Spleen (tissue), 11 donors: Measurements from ENCODE around the gene SOAT2. TPM values are rescaled to one million over a fixed set of nuclear protein-coding genes. Genes with fewer than 3 reads are reported as not detected.
A peak's percentile ranks its signal among the peaks of the same experiment; 100 is the strongest.

Experiments
- DNase-seq: peaks from one replicate; pipeline ENCODE4 v3.0.0-alpha.2; 2020
- H3K27ac ChIP-seq, 8 donors: fragments of 200-600 bp; sonication (generic) in 7 of 8; 1 replicate in 4 of 8; 2 replicates in 4 of 8; pipeline versions ENCODE4 v1.5.0 to v1.8.0; 2016 to 2021; ENCODE audit warnings: inconsistent platforms in 4 of 8, mild to moderate bottlenecking in 4 of 8, moderate library complexity in 1 of 8
- H3K27me3 ChIP-seq, 7 donors: fragments of 200-600 bp; sonication (generic) in 6 of 7; replicated peaks in 1 of 7; 1 replicate in 4 of 7; 2 replicates in 3 of 7; pipeline versions ENCODE4 v1.5.0 to v1.8.0; 2016 to 2021; ENCODE audit warnings: inconsistent platforms in 3 of 7, mild to moderate bottlenecking in 1 of 7
- H3K36me3 ChIP-seq, 6 donors: fragments of 200-600 bp; sonication (generic) in 5 of 6; 1 replicate in 4 of 6; 2 replicates in 2 of 6; pipeline versions ENCODE4 v1.5.0 to v1.8.0; 2016 to 2021; ENCODE audit warnings: inconsistent platforms in 2 of 6
- H3K4me1 ChIP-seq, 6 donors: fragments of 200-600 bp; sonication (generic) in 5 of 6; 1 replicate in 3 of 6; 2 replicates in 3 of 6; pipeline versions ENCODE4 v1.5.0 to v1.8.0; 2016 to 2021; ENCODE audit warnings: inconsistent platforms in 3 of 6
- H3K4me3 ChIP-seq, 8 donors: fragments of 200-600 bp; sonication (generic) in 7 of 8; 1 replicate in 4 of 8; 2 replicates in 4 of 8; pipeline versions ENCODE4 v1.5.0 to v1.8.0; 2016 to 2021; ENCODE audit warnings: inconsistent platforms in 4 of 8, mild to moderate bottlenecking in 4 of 8, moderate library complexity in 2 of 8
- H3K9me3 ChIP-seq, 8 donors: fragments of 200-600 bp; sonication (generic) in 7 of 8; 1 replicate in 4 of 8; 2 replicates in 4 of 8; pipeline versions ENCODE4 v1.5.0 to v1.8.0; 2016 to 2021; ENCODE audit warnings: inconsistent platforms in 4 of 8
- CTCF ChIP-seq, 11 experiments: fragments of 200-600 bp in 7 of 11; fragments of 450-650 bp in 4 of 11; sonication (generic) in 4 of 11; IDR thresholded peaks in 8 of 11; conservative IDR thresholded peaks in 3 of 11; 1 replicate in 7 of 11; 2 replicates in 4 of 11; pipeline versions ENCODE4 v1.4.0 to v1.8.0; 2016 to 2021; ENCODE audit warnings: antibody characterized with exemption in 11 of 11, inconsistent platforms in 4 of 11, mild to moderate bottlenecking in 1 of 11
- POLR2A ChIP-seq, 3 donors: fragments of 450-650 bp; IDR thresholded peaks; one replicate each; pipeline ENCODE4 v1.5.1; 2017; ENCODE audit warnings: antibody characterized with exemption in 3 of 3, mild to moderate bottlenecking in 1 of 3
- POLR2AphosphoS5 ChIP-seq, 3 donors: sonication (generic); formaldehyde crosslinking; IDR thresholded peaks; one replicate each; pipeline ENCODE4 v1.5.1; 2017; ENCODE audit warnings: antibody characterized with exemption in 3 of 3
- WGBS, 5 donors: extraction: QIAGEN DNeasy Blood & Tissue Kit in 3 of 5; methylation state at CpG; one replicate each; pipeline versions ENCODE4 v1.1.5 to v1.1.7; 2013 to 2018; 5-methylcytosine and 5-hydroxymethylcytosine counted together
- intact Hi-C: fragments of 100-400 bp; cut with DNase I; formaldehyde crosslinking; loops from one replicate; pipeline ENCODE4 v1.15.0; 2023; ENCODE audit warnings: low total_unique reads
- polyA plus RNA-seq, 3 donors: library from polyadenylated mRNA; stranded (reverse); fragments of 200-250 nt; gene quantifications; one replicate each; pipeline ENCODE4 v1.2.1, GENCODE V29; 2013
- total RNA-seq, 7 donors: library from RNA; depleted of rRNA in 3 of 7; stranded (reverse); fragments of >200 nt in 3 of 7; fragmentation: NEBNext Ultra II Directional in 4 of 7; extraction: Animal tissue kit (Norgen Biotek cat#: 25700) in 4 of 7; gene quantifications; one replicate each; pipeline versions ENCODE4 v1.1.0 to v1.2.1, GENCODE V29; 2016 to 2021
- donor health status: healthy with polysubstance abuse.
- donor health status: DM: no; HTN: no; CAD: no; lungs with moderate emphysema.
- donor health status: DM: no; HTN: no; CAD: no.
- donor health status: Bipolar disorder and iron deficiency.
- donor health status: healthy.
- donor health status: DM: no; HTN: no; CAD: no.
- donor health status: DM: yes; HTN: yes; CAD: no.

SOAT2 gene
- total and polyA plus RNA-seq, 10 donors: 0.37 to 2.2 (median 0.56) TPM; not detected in 1

- Histone ChIP-seq H3K27me3 (no peaks in the 10 kb centered on the region), H3K27ac (no peak overlapping the region), H3K9me3 (no peaks in the 10 kb centered on the region), H3K4me3 (no peak overlapping the region), H3K4me1 (peaks cover 0 to 5% (median 0%) of the 10 kb centered on the region in 6 donors), H3K36me3 (peaks cover 0 to 12% (median 0%) of the 10 kb centered on the region in 6 donors)
- intact Hi-C loops: no loop called here
- TF ChIP-seq POLR2AphosphoS5 (IDR thresholded peaks at IDR 0.05): no peak
- no peak for TF ChIP-seq CTCF (IDR thresholded peaks at IDR 0.05 in 8 of 11, conservative IDR thresholded peaks at IDR 0.05 in 3 of 11)
- TF ChIP-seq POLR2A (IDR thresholded peaks at IDR 0.05): no peak
- DNase-seq: no peak
Observed at GRCh38 chr12:53113951-53114350, 10.7 kb downstream of the SOAT2 start.

- no peak for DNase-seq
- no peak overlapping the region for H3K27ac ChIP-seq
- intact Hi-C loops: no loop called here
- peaks cover 0 to 24% (median 0%) of the 10 kb centered on the region in 6 donors for H3K36me3 ChIP-seq
- no peak overlapping the region for H3K4me3 ChIP-seq
- no peak for TF ChIP-seq POLR2A (IDR thresholded peaks at IDR 0.05)
- TF ChIP-seq CTCF (IDR thresholded peaks at IDR 0.05 in 8 of 11, conservative IDR thresholded peaks at IDR 0.05 in 3 of 11): no peak
- TF ChIP-seq POLR2AphosphoS5 (IDR thresholded peaks at IDR 0.05): peak in 2 of 3 donors; percentile 71 to 72
- H3K27me3 ChIP-seq: no peaks in the 10 kb centered on the region
- H3K4me1 ChIP-seq: peaks cover 0 to 8% (median 0%) of the 10 kb centered on the region in 6 donors
- H3K9me3 ChIP-seq: no peaks in the 10 kb centered on the region
- 83 to 88% (median 86%) methylated on average over 25 to 33 of the region's 33 CpGs for WGBS, 5 donors
Observed at GRCh38 chr12:53115112-53115890, 12.0 kb downstream of the SOAT2 start.

- no peak overlapping the region for H3K27ac ChIP-seq
- H3K9me3 ChIP-seq: no peaks in the 10 kb centered on the region
- intact Hi-C loops: no loop called here
- H3K4me3 ChIP-seq: no peak overlapping the region
- no peak for DNase-seq
- peaks cover 0 to 8% (median 0%) of the 10 kb centered on the region in 6 donors for H3K4me1 ChIP-seq
- H3K27me3 ChIP-seq: no peaks in the 10 kb centered on the region
- no peak for TF ChIP-seq POLR2A (IDR thresholded peaks at IDR 0.05)
- no peak for TF ChIP-seq CTCF (IDR thresholded peaks at IDR 0.05 in 8 of 11, conservative IDR thresholded peaks at IDR 0.05 in 3 of 11)
- TF ChIP-seq POLR2AphosphoS5 (IDR thresholded peaks at IDR 0.05): no peak
- H3K36me3 ChIP-seq: peaks cover 0 to 24% (median 0%) of the 10 kb centered on the region in 6 donors
- 86 to 95% (median 92%) methylated on average over 8 of the region's 8 CpGs for WGBS, 5 donors
Observed at GRCh38 chr12:53115891-53116648, 12.8 kb downstream of the SOAT2 start.

GRCh38 chr12:53118751-53119300 lies 15.5 kb downstream of the SOAT2 start:
- DNase-seq: no peak
- Histone ChIP-seq H3K36me3 (peaks cover 0 to 29% (median 0%) of the 10 kb centered on the region in 6 donors), H3K27ac (no peak overlapping the region), H3K27me3 (no peaks in the 10 kb centered on the region), H3K4me1 (peaks cover 0 to 8% (median 0%) of the 10 kb centered on the region in 6 donors), H3K4me3 (no peak overlapping the region), H3K9me3 (no peaks in the 10 kb centered on the region)
- 86 to 91% (median 89%) methylated on average over 7 to 8 of the region's 8 CpGs for WGBS, 5 donors
- no peak for TF ChIP-seq CTCF (IDR thresholded peaks at IDR 0.05 in 8 of 11, conservative IDR thresholded peaks at IDR 0.05 in 3 of 11)
- TF ChIP-seq POLR2AphosphoS5 (IDR thresholded peaks at IDR 0.05): no peak
- no peak for TF ChIP-seq POLR2A (IDR thresholded peaks at IDR 0.05)
- intact Hi-C loops: no loop called here
